Measurements from ENCODE around the gene TMEM178A. TPM values are rescaled to one million over a fixed set of nuclear protein-coding genes. Genes with fewer than 3 reads are reported as not detected.

TMEM178A gene
- total and polyA plus RNA-seq, 2 donors (not counting 1 experiment from before 2014, with no cell fraction given), result 0.69 to 0.99 TPM

- peaks cover 0 to 12% (median 8%) of the 10 kb centered on the region in 4 experiments for H3K27me3 ChIP-seq (replicated peaks in 1 of 4; ENCODE audit: control extremely low read depth in 1 of 4, control insufficient read depth in 3 of 4, insufficient read depth in 4 of 4, low read length in 3 of 4)
- H3K36me3 ChIP-seq (replicated peaks in 1 of 2; ENCODE audit: control extremely low read depth in 1 of 2, control insufficient read depth in 1 of 2, extremely low read depth in 1 of 2, insufficient read depth in 2 of 2, low read length in 1 of 2), result no peaks in the 10 kb centered on the region
- H4K20me1 ChIP-seq (ENCODE audit: control insufficient read depth, insufficient read depth, low read length, poor library complexity, severe bottlenecking), result no peaks in the 10 kb centered on the region
- H2AFZ ChIP-seq (ENCODE audit: insufficient read depth, low read depth, low read length, poor library complexity, severe bottlenecking), result no peak overlapping the region
- H3K9ac ChIP-seq (ENCODE audit: low read length), result no peak overlapping the region
- H3K79me2 ChIP-seq (ENCODE audit: control insufficient read depth, insufficient read depth, low read length), result no peaks in the 10 kb centered on the region
- H3K4me2 ChIP-seq (replicated peaks; ENCODE audit: low read depth, low read length, poor library complexity, severe bottlenecking), result no peak overlapping the region
- H3K27me3 Mint-ChIP-seq, result peaks cover 38% of the 10 kb centered on the region
- POLR2A ChIA-PET, result no interaction called here
- TF ChIP-seq EZH2 (IDR thresholded peaks at IDR 0.05; ENCODE audit: borderline replicate concordance, insufficient read depth, low read depth, low read length, poor library complexity, severe bottlenecking) (no peak), CTCF (IDR thresholded peaks at IDR 0.05) (no peak)
- no peak for ATAC-seq (ENCODE audit: low read depth)
- 56% methylated on average over 4 of the region's 7 CpGs for WGBS (ENCODE audit: insufficient coverage)
- H3K4me3 Mint-ChIP-seq, result no peak overlapping the region
- no peak overlapping the region for H3K27ac Mint-ChIP-seq
- H3K4me1 Mint-ChIP-seq, result no peaks in the 10 kb centered on the region
- peaks cover 4% of the 10 kb centered on the region for H3K9me3 Mint-ChIP-seq (ENCODE audit: insufficient read depth)
- H3K9me3 ChIP-seq (ENCODE audit: control extremely low read depth in 1 of 3, control insufficient read depth in 2 of 3, insufficient read depth in 1 of 3, low read length in 2 of 3), result peaks cover 0 to 2% (median 0%) of the 10 kb centered on the region in 3 donors
- intact Hi-C loops (cut with micrococcal nuclease), result no loop called here
- H3K4me3 ChIP-seq (ENCODE audit: control extremely low read depth in 1 of 5, extremely low read depth in 1 of 5, insufficient read depth in 1 of 5, low read depth in 2 of 5, low read length in 4 of 5), result no peak overlapping the region
- CTCF ChIA-PET, result no interaction called here
- no peak overlapping the region for H3K27ac ChIP-seq (ENCODE audit: low read length in 2 of 2)
- DNase-seq, result no peak
- no peaks in the 10 kb centered on the region for H3K4me1 ChIP-seq (ENCODE audit: control insufficient read depth in 2 of 2, insufficient read depth in 2 of 2, low read length in 2 of 2)
Observed at GRCh38 chr2:39673018-39673417, 7.3 kb downstream of the TMEM178A start.

- POLR2A ChIA-PET, result no interaction called here
- H3K27me3 ChIP-seq (replicated peaks in 1 of 4; ENCODE audit: control extremely low read depth in 1 of 4, control insufficient read depth in 3 of 4, insufficient read depth in 4 of 4, low read length in 3 of 4), result peaks cover 0 to 13% (median 2%) of the 10 kb centered on the region in 4 experiments
- no peaks in the 10 kb centered on the region for H3K4me1 ChIP-seq (ENCODE audit: control insufficient read depth in 2 of 2, insufficient read depth in 2 of 2, low read length in 2 of 2)
- H3K79me2 ChIP-seq (ENCODE audit: control insufficient read depth, insufficient read depth, low read length), result no peaks in the 10 kb centered on the region
- H3K4me2 ChIP-seq (replicated peaks; ENCODE audit: low read depth, low read length, poor library complexity, severe bottlenecking), result no peak overlapping the region
- Mint-ChIP-seq H3K9me3 (ENCODE audit: insufficient read depth) (peaks cover 4% of the 10 kb centered on the region), H3K27ac (no peak overlapping the region), H3K4me3 (no peak overlapping the region), H3K4me1 (no peaks in the 10 kb centered on the region), H3K27me3 (peaks cover 30% of the 10 kb centered on the region)
- 98% methylated on average over 5 of the region's 7 CpGs for WGBS (ENCODE audit: insufficient coverage)
- intact Hi-C loops (cut with micrococcal nuclease), result no loop called here
- no peak for DNase-seq
- H3K9ac ChIP-seq (ENCODE audit: low read length), result no peak overlapping the region
- H3K4me3 ChIP-seq (ENCODE audit: control extremely low read depth in 1 of 5, extremely low read depth in 1 of 5, insufficient read depth in 1 of 5, low read depth in 2 of 5, low read length in 4 of 5), result no peak overlapping the region
- no peak for ATAC-seq (ENCODE audit: low read depth)
- H3K27ac ChIP-seq (ENCODE audit: low read length in 2 of 2), result no peak overlapping the region
- no peaks in the 10 kb centered on the region for H3K9me3 ChIP-seq (ENCODE audit: control extremely low read depth in 1 of 3, control insufficient read depth in 2 of 3, insufficient read depth in 1 of 3, low read length in 2 of 3)
- H4K20me1 ChIP-seq (ENCODE audit: control insufficient read depth, insufficient read depth, low read length, poor library complexity, severe bottlenecking), result no peaks in the 10 kb centered on the region
- TF ChIP-seq CTCF (IDR thresholded peaks at IDR 0.05) (no peak), EZH2 (IDR thresholded peaks at IDR 0.05; ENCODE audit: borderline replicate concordance, insufficient read depth, low read depth, low read length, poor library complexity, severe bottlenecking) (no peak)
- no peaks in the 10 kb centered on the region for H3K36me3 ChIP-seq (replicated peaks in 1 of 2; ENCODE audit: control extremely low read depth in 1 of 2, control insufficient read depth in 1 of 2, extremely low read depth in 1 of 2, insufficient read depth in 2 of 2, low read length in 1 of 2)
- H2AFZ ChIP-seq (ENCODE audit: insufficient read depth, low read depth, low read length, poor library complexity, severe bottlenecking), result no peak overlapping the region
- CTCF ChIA-PET, result no interaction called here
Observed at GRCh38 chr2:39676342-39676741, 10.6 kb downstream of the TMEM178A start.

All from B cell (primary cell).